Esophagus squamous epithelium (tissue), 4 donors: ENCODE data around the gene MYH14.

Experiments used
- POLR2A ChIP-seq, 4 donors: fragments of 450-650 bp; IDR thresholded peaks; one replicate each; pipeline ENCODE4 v1.6.1; 2017; ENCODE audit warnings: antibody characterized with exemption in 4 of 4, mild to moderate bottlenecking in 4 of 4, moderate library complexity in 3 of 4
- TF ChIP-seq, protein P1 (sequence below), 6 experiments: fragments of 450-650 bp in 4 of 6; fragments of 200-600 bp in 2 of 6; sonication (generic) in 2 of 6; IDR thresholded peaks; one replicate each; pipeline ENCODE4 v1.5.1; 2016 to 2019; ENCODE audit warnings: antibody characterized with exemption in 6 of 6, mild to moderate bottlenecking in 4 of 6, moderate library complexity in 4 of 6

- no peak for TF ChIP-seq POLR2A (IDR thresholded peaks at IDR 0.05)
- TF ChIP-seq, protein P1, sequence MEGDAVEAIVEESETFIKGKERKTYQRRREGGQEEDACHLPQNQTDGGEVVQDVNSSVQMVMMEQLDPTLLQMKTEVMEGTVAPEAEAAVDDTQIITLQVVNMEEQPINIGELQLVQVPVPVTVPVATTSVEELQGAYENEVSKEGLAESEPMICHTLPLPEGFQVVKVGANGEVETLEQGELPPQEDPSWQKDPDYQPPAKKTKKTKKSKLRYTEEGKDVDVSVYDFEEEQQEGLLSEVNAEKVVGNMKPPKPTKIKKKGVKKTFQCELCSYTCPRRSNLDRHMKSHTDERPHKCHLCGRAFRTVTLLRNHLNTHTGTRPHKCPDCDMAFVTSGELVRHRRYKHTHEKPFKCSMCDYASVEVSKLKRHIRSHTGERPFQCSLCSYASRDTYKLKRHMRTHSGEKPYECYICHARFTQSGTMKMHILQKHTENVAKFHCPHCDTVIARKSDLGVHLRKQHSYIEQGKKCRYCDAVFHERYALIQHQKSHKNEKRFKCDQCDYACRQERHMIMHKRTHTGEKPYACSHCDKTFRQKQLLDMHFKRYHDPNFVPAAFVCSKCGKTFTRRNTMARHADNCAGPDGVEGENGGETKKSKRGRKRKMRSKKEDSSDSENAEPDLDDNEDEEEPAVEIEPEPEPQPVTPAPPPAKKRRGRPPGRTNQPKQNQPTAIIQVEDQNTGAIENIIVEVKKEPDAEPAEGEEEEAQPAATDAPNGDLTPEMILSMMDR (IDR thresholded peaks at IDR 0.05): no peak
Observed at GRCh38 chr19:50209131-50209530, 5.7 kb downstream of the MYH14 start.
